ENCODE results near the gene PRSS12.

DNA sequence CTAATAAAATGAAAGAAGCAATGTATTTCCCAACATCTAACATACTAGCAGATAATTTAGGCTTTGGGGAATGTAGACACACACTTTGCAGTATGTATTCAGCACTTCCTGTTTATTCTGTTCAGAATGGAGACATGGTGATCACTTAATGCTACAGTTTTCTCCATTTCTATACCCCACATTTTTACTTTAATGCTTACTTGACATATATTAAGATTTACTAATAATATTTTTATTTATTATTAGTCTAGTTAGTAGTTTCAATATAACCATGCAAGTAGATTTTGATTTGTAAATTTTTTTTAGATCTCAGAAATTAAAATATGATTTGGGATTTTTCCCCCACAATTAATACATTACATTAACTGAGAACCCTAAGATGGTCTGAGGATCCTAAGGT is 98.4 kb downstream of the PRSS12 start:
- TF ChIP-seq CTCF (conservative IDR thresholded peaks at IDR 0.05) (no peak), EZH2 (IDR thresholded peaks at IDR 0.05; ENCODE audit: low read depth) (no peak)
